Choroid plexus epithelial cell (primary cell): ENCODE data around the gene RGS10.

Experiments used
- DNase-seq: peaks from one replicate; pipeline ENCODE4 v3.0.0-alpha.2; 2010; ENCODE audit warnings: low read depth
- H3K4me3 ChIP-seq: 2 replicates; pipeline ENCODE4 v1.5.1; 2011; ENCODE audit warnings: low read depth, mild to moderate bottlenecking, control low read depth, low read length, moderate library complexity
- CTCF ChIP-seq: conservative IDR thresholded peaks from 2 replicates; pipeline ENCODE4 v1.5.1; 2011; ENCODE audit warnings: low read depth, mild to moderate bottlenecking, control low read depth, inconsistent platforms, low read length, moderate library complexity

The RGS10 gene

GRCh38 chr10:119474606-119475005, 67.9 kb downstream of the RGS10 start:
- TF ChIP-seq CTCF: no peak
- H3K4me3 ChIP-seq: no peak overlapping the region
- no peak for DNase-seq

GRCh38 chr10:119473771-119474170, 68.7 kb downstream of the RGS10 start:
- no peak overlapping the region for H3K4me3 ChIP-seq
- no peak for TF ChIP-seq CTCF
- DNase-seq: no peak

- DNase-seq: no peak
- TF ChIP-seq CTCF: no peak
- H3K4me3 ChIP-seq: no peak overlapping the region
Observed at GRCh38 chr10:119470920-119471702, 71.4 kb downstream of the RGS10 start.

GRCh38 chr10:119469846-119470245, 72.7 kb downstream of the RGS10 start:
- H3K4me3 ChIP-seq: no peak overlapping the region
- no peak for DNase-seq
- TF ChIP-seq CTCF: no peak

- no peak for TF ChIP-seq CTCF
- no peak overlapping the region for H3K4me3 ChIP-seq
- DNase-seq: no peak
Observed at GRCh38 chr10:119469325-119469707, 73.2 kb downstream of the RGS10 start.

- TF ChIP-seq CTCF: no peak
- H3K4me3 ChIP-seq: no peak overlapping the region
- DNase-seq: no peak
Observed at GRCh38 chr10:119468542-119469324, 73.8 kb downstream of the RGS10 start.
